NCI-H748 (cell line): ENCODE results near the gene ARL5A.
"Not testable (repeated sequence)": the region's sequence is repeated elsewhere in the genome, so short reads cannot be mapped to it uniquely, and the experiment has no call there.

Source experiments
- DNase-seq: peaks from one replicate; lab custom pipeline; 2025; ENCODE audit not compliant: unreplicated experiment; lab: John Stamatoyannopoulos, UW

The ARL5A gene

GRCh38 chr2:151799886-151800292 lies 28.3 kb downstream of the ARL5A start:
- DNase-seq: no peak

GRCh38 chr2:151796774-151797173 lies 31.4 kb downstream of the ARL5A start:
- DNase-seq: no peak

- peak; percentile 6 for DNase-seq
Observed at GRCh38 chr2:151795646-151796240, 32.5 kb downstream of the ARL5A start.

- not testable (repeated sequence) for DNase-seq
Observed at GRCh38 chr2:151794422-151794821, 33.8 kb downstream of the ARL5A start.

- DNase-seq: no peak
Observed at GRCh38 chr2:151793123-151793522, 35.1 kb downstream of the ARL5A start.

- DNase-seq: no peak
Observed at GRCh38 chr2:151792589-151792988, 35.6 kb downstream of the ARL5A start.

- no peak for DNase-seq
Observed at GRCh38 chr2:151791545-151791944, 36.7 kb downstream of the ARL5A start.

GRCh38 chr2:151790689-151791088 lies 37.5 kb downstream of the ARL5A start:
- DNase-seq: no peak

- no peak for DNase-seq
Observed at GRCh38 chr2:151789055-151789834, 39.0 kb downstream of the ARL5A start.

GRCh38 chr2:151786483-151786882 lies 41.7 kb downstream of the ARL5A start:
- DNase-seq: no peak

- no peak for DNase-seq
Observed at GRCh38 chr2:151786077-151786476, 42.1 kb downstream of the ARL5A start.

GRCh38 chr2:151783133-151783520 lies 45.1 kb downstream of the ARL5A start:
- DNase-seq: no peak

- DNase-seq: no peak
Observed at GRCh38 chr2:151782378-151783132, 45.7 kb downstream of the ARL5A start.

- no peak for DNase-seq
Observed at GRCh38 chr2:151781642-151782041, 46.6 kb downstream of the ARL5A start.

GRCh38 chr2:151780938-151781337 lies 47.3 kb downstream of the ARL5A start:
- no peak for DNase-seq

- DNase-seq: no peak
Observed at GRCh38 chr2:151777935-151778334, 50.3 kb downstream of the ARL5A start.

GRCh38 chr2:151777487-151777886 lies 50.7 kb downstream of the ARL5A start:
- DNase-seq: no peak

- DNase-seq: no peak
Observed at GRCh38 chr2:151776367-151776766, 51.9 kb downstream of the ARL5A start.

- no peak for DNase-seq
Observed at GRCh38 chr2:151775057-151775740, 53.0 kb downstream of the ARL5A start.

GRCh38 chr2:151774506-151774905 lies 53.7 kb downstream of the ARL5A start:
- DNase-seq: no peak

GRCh38 chr2:151771599-151772358 lies 56.4 kb downstream of the ARL5A start:
- DNase-seq: no peak
